Type B pancreatic cell (in vitro differentiated cells): Measurements from ENCODE around the gene C6orf52. TPM values are rescaled to one million over a fixed set of nuclear protein-coding genes. Genes with fewer than 3 reads are reported as not detected.
A peak's percentile ranks its signal among the peaks of the same experiment; 100 is the strongest.

ENCODE experiments used
- DNase-seq: peaks from one replicate; pipeline ENCODE4 v3.0.0; 2021; ENCODE audit warnings: mixed read lengths; ENCODE audit not compliant: unreplicated experiment; ENCODE audit errors: extremely low spot score
- H3K27ac Mint-ChIP-seq: 2 replicates; pipeline ENCODE4 v1.8.0; 2021; ENCODE audit warnings: mild to moderate bottlenecking, mixed read lengths
- H3K27me3 Mint-ChIP-seq: 2 replicates; pipeline ENCODE4 v1.8.0; 2021; ENCODE audit warnings: mixed read lengths
- H3K36me3 Mint-ChIP-seq: 2 replicates; pipeline ENCODE4 v1.8.0; 2021; ENCODE audit warnings: mixed read lengths
- H3K4me1 Mint-ChIP-seq: one replicate; pipeline ENCODE4 v1.8.0; 2021; ENCODE audit warnings: mixed read lengths; ENCODE audit not compliant: unreplicated experiment
- H3K4me3 Mint-ChIP-seq: 2 replicates; pipeline ENCODE4 v1.8.0; 2021; ENCODE audit warnings: mild to moderate bottlenecking, mixed read lengths
- H3K9me3 Mint-ChIP-seq: 2 replicates; pipeline ENCODE4 v1.8.0; 2021; ENCODE audit warnings: mixed read lengths
- total RNA-seq: library from RNA; stranded (reverse); gene quantifications from 2 replicates; pipeline ENCODE4 v1.2.1, GENCODE V29; 2021; ENCODE audit warnings: low replicate concordance
- TF ChIP-seq, protein P1 (sequence below): fragments of 200-600 bp; sonication (generic); conservative IDR thresholded peaks from 2 replicates; pipeline ENCODE4 v1.5.0; 2021; ENCODE audit warnings: antibody characterized with exemption, mild to moderate bottlenecking

The C6orf52 gene
- total RNA-seq, 1 donor from 2014 or later: 3.5 TPM

DNA sequence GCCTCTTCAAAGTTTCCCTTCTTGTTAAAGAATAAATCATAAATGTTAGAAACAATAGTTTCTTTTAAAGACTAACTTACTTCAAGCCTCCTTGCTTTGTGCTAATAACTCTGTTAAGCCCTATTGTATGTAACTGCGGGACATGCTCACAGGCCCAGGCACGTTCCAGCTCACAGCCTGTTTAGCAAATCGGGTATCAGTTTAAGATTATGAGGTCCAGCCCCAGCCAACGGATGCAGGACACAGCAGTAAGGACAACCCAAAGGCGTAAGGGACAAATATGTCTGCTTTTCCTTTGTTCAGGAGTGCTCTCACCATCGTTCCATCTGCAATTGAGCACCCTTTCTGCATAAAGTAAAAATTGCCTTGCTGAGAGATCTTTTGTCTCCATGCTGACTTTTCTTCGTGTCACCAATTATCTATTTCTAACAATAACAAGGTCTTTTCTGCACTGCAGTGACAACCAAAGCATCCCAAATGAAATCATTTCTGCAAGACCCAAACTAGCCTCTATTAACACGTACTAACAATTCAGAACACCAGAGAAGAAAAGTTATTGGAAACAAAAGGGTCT, 1.4 kb downstream of the C6orf52 start:
- Mint-ChIP-seq H3K27me3 (peaks cover 6% of the 10 kb centered on the region), H3K4me1 (peaks cover 29% of the 10 kb centered on the region), H3K27ac (peak overlapping the region; percentile 100), H3K36me3 (peaks cover 17% of the 10 kb centered on the region), H3K9me3 (no peaks in the 10 kb centered on the region), H3K4me3 (peak overlapping the region; percentile 99)
- no peak for DNase-seq
- TF ChIP-seq, protein P1, sequence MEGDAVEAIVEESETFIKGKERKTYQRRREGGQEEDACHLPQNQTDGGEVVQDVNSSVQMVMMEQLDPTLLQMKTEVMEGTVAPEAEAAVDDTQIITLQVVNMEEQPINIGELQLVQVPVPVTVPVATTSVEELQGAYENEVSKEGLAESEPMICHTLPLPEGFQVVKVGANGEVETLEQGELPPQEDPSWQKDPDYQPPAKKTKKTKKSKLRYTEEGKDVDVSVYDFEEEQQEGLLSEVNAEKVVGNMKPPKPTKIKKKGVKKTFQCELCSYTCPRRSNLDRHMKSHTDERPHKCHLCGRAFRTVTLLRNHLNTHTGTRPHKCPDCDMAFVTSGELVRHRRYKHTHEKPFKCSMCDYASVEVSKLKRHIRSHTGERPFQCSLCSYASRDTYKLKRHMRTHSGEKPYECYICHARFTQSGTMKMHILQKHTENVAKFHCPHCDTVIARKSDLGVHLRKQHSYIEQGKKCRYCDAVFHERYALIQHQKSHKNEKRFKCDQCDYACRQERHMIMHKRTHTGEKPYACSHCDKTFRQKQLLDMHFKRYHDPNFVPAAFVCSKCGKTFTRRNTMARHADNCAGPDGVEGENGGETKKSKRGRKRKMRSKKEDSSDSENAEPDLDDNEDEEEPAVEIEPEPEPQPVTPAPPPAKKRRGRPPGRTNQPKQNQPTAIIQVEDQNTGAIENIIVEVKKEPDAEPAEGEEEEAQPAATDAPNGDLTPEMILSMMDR: no peak

DNA sequence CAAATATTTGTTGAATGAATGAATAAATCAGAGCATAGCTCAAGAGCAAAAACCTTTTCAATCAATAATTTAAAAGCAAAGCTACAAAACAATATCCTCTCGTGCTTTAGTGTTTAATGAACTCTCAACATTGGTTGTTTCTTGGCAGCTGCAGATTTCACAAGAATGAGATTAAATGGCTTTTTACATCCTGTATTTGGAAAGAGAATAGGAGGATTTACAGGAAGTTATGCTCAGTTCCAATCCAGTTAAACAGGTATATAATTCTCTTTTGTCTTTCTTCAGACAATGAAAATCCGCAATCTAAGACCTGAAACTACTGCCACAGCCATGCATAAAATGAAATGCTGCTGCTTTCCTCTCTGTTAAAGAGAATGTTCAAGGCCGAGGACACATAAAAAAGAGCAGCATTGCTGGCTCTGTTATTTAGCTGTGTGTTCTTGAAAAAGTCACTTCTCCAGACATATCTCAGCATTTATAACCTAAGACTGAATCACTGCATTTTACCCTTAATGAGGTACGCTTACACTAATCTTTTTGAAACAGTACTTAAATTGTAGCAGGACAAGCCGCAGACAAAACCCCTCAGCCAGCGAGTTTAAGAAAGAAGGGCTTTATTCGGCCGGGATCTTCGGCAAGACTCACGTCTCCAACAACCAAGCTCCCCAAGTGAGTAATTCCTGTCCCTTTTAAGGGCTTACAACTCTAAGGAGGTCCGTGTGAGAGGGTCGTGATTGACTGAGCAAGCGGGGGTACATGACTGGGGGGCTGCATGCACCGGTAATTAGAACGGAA, 3.6 kb downstream of the C6orf52 start:
- no peak for DNase-seq
- TF ChIP-seq, protein P1: no peak
- peaks cover 29% of the 10 kb centered on the region for H3K4me1 Mint-ChIP-seq
- H3K27me3 Mint-ChIP-seq: peaks cover 6% of the 10 kb centered on the region
- peaks cover 17% of the 10 kb centered on the region for H3K36me3 Mint-ChIP-seq
- peak overlapping the region; percentile 81 for H3K4me3 Mint-ChIP-seq
- peak overlapping the region; percentile 90 for H3K27ac Mint-ChIP-seq
- H3K9me3 Mint-ChIP-seq: no peaks in the 10 kb centered on the region

DNA sequence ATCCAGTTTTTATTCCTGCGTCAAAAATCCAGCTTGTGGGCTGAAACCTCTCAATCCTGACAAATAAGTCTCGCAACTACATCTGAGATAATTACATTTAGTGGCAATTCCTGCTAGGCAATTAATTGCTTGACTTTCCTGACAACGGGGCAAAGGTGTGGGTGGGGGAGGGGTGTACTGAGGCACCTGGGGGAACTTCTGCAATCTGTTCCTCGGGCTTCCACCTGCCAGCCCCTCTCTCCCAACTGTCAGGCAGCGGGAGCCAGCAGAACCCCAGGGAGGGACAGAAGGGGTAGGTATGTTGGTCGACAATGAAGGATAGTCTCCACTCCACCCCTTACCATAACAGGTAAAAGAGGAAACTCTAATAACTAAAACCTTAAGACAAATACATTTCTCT, 6.8 kb downstream of the C6orf52 start:
- Mint-ChIP-seq H3K27ac (no peak overlapping the region), H3K4me1 (peaks cover 14% of the 10 kb centered on the region), H3K4me3 (no peak overlapping the region), H3K36me3 (peaks cover 1% of the 10 kb centered on the region), H3K9me3 (no peaks in the 10 kb centered on the region), H3K27me3 (no peaks in the 10 kb centered on the region)
- TF ChIP-seq, protein P1: no peak
- no peak for DNase-seq

DNA sequence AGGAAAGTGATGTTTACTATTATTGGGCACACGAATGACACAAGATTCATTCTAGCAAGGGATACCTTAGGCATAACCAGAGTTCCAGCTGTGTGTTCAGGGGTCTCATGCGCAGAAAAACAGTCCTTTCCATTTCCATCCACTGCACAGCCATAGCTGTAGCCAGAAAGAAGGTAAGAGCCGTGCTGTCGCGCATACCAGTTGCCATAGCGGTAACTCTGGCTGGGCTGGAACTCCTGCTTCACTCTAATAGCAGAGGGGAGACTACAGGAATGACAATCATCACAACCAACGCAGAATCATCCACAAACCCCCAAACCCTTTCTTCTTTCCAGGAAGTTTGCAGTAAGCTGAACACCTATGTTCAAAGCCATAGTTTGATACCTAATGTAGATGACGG, 7.5 kb downstream of the C6orf52 start:
- Mint-ChIP-seq H3K36me3 (no peaks in the 10 kb centered on the region), H3K9me3 (no peaks in the 10 kb centered on the region), H3K27me3 (no peaks in the 10 kb centered on the region), H3K4me1 (peaks cover 12% of the 10 kb centered on the region), H3K27ac (no peak overlapping the region), H3K4me3 (no peak overlapping the region)
- DNase-seq: no peak
- TF ChIP-seq, protein P1: no peak

DNA sequence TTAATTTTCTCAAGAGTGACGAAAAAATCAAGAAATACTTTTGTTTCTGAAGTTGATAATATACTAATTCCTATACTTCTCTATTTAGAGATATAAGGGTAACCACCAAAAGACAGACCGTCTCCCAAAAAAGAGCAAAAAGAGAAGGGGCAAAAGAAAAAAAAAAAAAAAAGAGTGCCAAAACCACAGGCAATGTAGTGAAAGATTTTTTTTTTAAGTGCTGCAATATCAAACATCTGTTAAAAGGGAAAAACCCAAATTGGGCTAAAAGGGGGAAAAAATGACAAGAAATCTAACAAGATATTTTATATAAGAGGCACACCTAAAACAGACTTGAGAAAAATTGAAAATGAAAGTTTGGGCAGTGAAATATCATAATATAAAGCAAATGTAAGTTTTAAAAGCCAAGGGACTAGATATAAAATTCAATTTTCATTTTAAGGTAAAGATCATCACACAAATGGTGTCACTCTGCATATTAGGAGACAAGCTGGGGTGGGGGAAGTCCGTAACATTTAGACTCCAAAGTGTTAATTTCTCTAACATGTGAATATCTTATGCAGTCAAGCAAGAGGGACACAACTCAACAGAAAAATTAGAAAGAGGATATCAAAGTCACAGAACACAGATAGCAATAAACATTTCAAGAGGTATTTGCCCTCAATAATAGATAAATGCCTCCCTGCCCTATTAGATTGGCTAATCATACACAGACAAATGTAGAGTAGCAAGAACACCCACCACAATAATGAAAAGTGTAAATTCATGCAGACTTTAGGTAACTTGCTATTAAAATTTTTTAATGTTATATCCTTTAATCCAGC, 9.1 kb downstream of the C6orf52 start:
- H3K27ac Mint-ChIP-seq: no peak overlapping the region
- TF ChIP-seq, protein P1: no peak

More for the DNA sequence above, 9.1 kb downstream of the C6orf52 start:
- Mint-ChIP-seq H3K36me3 (no peaks in the 10 kb centered on the region), H3K4me3 (no peak overlapping the region), H3K27me3 (no peaks in the 10 kb centered on the region), H3K9me3 (no peaks in the 10 kb centered on the region), H3K4me1 (peaks cover 2% of the 10 kb centered on the region)
- DNase-seq: no peak
